NCI-H2196 treated with DMSO at 0.1 percent for 48 hours (cell line): ENCODE results near the gene TMX3.

Experiments
- DNase-seq: peaks from one replicate; lab custom pipeline; 2025; ENCODE audit not compliant: unreplicated experiment; lab: John Stamatoyannopoulos, UW

The TMX3 gene

DNA sequence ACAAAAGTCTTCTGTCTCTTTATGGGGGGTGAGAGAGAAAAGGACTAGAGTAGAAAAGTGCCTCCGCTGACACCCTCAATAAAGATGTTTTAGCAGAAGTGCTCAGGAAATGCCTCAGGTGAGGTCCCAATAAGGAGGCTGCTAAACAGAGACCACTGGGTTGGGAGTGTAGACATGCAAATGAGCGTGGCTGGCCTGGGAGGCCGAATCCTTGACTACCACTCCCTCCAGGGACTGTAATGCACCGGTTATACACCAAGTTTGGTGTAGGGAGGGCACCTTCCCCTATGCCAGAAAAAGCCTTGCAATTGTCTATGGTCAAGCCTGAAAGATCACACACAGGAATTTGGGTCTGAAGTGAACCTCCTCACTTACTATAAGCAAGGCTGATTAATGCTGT lies 1.8 kb downstream of the TMX3 start:
- DNase-seq, result no peak

DNA sequence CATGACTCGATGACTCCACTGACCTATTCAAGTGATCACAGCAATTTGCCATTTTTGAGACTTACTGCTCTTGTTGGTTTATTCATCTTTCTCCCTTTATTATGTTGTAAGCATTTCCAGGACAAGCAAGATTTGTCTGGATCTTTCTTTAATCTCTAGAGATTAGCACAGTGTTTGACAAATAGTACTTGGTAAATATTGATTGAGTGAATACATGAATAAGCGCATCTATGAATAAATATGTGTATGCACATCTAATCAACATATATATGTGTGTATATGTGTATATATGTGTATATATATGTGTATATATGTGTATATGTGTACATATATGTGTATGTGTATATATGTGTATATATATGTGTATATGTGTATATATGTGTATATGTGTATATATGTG lies 7.3 kb downstream of the TMX3 start:
- DNase-seq, result no peak

DNA sequence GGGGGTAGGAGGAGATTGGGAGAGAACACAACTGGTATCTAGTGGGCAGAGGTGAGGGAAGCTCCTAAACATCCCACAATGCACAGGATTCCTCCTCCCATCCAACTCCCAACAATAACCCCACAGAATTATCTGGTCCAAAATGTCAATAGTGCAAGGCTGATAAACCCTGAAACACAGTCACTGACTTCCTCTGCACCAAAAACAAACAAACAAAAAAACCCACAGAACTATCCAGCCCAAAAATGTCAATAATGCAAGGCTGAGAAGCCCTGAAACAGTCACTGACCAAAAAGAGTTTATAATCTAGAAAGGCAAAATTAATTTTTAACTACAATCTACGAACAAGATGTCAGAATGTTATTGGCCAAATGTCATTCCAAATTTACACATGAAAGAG lies 9.8 kb downstream of the TMX3 start:
- no peak for DNase-seq

DNA sequence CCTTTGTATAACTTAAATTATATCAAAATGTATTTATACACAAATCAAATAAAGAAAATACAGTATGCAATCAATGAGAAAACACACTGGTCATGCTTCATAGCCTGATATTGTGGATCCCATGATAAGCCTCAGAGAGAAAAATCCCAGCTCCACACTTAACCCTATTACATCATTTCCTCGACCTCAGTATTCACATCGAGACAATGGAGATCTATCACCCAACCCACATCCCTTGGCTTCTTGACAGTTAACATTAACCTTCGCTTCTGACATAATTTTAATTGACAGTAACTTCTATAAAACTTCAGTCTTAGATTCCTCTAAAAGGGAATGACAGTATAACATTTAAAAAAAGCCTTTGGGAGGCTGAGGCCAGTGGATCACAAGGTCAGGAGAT lies 11.6 kb downstream of the TMX3 start:
- no peak for DNase-seq

DNA sequence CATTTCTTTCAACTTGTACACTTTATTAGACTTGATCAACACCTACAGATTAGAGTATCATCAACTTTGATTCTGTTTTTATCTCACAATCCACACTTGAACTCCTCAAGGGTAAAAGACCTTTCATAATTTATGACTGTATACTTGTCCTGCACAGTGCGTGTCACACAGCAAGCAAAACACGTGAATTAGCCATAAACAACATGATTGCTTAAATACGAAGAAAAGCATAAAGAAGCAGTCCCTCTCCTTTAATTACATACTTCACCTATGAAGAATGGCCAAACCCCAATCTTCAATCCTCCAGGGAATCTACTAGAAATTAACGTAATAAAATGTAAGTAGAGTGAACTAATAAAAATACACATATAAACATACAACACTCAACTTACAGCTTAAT lies 13.6 kb downstream of the TMX3 start:
- no peak for DNase-seq

DNA sequence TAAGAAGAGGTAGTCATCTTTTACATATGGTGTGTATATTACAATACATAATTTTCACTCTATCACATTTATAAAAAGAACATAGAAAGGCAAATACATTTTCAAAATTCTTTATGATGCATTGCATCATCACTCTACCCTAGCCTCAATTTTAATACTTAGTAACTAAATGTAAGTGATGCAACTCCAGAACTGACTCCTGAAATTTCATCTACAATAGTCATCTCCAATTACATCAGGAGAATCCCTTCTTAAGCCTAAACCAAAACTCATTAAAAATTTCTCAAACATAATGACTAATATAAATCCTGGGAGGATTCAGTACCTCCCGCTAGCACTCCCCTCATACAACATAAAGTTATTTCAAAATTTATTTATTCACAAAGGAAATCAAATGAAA lies 15.9 kb downstream of the TMX3 start:
- no peak for DNase-seq

DNA sequence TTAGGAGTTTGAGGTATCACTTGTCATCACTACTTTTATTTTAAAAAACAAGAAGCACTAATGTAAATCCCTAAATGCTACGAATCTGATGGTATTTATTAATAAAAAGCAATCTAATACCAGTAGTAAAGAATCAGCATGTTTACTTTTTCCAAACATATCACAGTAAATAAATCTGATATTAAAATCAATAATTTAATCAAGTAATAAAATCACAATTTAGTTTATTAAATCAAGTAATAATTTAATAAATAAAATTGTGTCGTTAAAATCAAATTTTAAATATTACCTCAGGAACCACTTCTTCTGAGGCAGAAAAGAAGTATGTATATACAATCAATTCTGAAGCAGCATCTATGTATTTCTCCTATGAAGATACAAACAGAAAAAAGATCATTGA lies 18.0 kb downstream of the TMX3 start:
- DNase-seq, result no peak

DNA sequence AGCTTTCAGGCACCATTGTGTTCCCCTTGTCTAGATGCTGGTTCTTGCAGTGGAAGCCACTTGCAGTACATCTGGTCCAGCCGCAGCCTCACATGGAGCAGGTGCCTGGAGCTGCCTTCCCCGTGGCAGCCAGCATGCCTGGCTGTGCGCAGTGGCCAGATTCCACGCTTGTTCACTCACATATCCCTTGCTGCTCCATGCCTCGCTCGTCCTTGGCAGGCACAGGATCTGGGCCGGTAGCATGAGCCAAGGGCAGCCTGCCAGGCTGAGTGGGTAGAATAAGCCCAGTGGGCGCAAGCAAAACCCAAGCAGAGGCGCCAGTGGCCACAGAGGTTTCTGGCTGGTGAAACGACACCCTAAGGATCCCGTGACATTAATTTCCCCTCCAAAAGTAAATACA lies 20.6 kb downstream of the TMX3 start:
- DNase-seq, result no peak

DNA sequence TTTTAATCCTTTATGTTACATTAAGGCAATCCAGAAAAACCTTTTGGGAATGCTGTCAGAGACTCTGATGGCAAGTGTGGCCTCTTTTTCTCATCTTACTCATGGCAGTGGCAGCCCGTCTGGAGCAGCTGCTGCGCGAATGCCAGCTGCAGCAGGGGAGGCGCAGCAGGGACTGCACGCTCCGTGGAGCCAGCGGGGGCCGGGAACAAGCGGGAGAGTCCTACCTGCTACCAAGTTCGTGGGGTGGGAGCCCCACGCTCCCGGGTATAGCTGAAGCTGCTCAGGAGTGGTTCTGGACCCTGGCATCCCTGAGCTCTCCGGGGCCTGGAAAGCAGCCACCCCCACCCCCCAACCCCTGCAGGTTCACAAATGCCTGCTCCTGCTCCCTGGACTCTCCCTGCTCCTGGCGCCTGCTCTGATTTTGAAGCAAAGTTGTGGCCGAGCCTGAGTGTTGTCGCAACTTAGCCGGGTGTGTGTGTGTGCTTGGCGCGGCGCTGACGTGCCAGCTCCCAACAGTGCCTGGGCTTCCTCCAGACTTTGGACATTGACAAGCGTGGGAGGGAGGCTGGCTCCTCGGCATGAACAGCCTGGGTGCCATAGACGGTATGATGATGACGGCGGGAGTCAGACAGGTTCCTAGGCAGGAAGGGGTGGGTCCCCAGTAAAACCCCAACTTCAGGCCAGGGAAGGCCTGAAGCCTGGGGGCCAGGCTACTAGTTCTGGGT lies 21.7 kb downstream of the TMX3 start:
- no peak for DNase-seq

DNA sequence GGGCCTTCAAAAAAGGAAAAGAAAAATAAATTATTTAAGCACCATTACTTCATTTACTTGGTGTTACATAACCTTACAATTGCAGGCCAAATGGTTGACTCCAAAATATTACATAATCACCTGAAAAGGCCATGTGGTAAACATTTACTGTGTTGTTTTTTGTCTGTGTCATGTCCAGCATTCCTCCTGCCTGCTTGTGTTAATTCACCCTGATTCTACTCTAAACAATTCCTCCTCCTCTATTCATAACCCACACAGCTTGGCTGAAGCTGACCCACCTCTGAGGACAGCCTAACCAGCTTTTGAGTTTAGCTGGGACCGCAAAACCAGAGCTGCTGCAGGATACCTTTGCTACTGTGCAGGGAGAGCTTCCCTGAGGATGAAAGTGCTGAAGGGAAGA lies 35.4 kb downstream of the TMX3 start:
- DNase-seq, result no peak

DNA sequence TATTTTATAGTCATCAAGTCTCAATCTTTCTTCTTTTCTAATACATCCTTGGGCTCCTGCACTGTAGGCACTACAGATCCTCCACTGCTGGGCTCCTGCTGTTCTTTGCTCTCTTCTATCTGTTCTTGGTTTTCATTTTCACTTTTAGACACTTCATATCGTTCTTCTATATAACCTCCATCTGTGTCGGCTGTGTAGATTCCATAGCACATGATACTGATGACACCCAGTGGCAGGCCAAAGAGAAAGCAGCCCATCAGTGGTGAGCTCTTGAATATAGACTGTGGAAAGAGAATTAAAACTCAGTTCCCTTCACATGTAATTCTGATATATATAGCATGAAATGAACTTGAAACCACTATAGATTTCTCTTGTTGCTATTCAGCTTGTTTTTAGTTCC lies 38.0 kb downstream of the TMX3 start:
- DNase-seq, result no peak

DNA sequence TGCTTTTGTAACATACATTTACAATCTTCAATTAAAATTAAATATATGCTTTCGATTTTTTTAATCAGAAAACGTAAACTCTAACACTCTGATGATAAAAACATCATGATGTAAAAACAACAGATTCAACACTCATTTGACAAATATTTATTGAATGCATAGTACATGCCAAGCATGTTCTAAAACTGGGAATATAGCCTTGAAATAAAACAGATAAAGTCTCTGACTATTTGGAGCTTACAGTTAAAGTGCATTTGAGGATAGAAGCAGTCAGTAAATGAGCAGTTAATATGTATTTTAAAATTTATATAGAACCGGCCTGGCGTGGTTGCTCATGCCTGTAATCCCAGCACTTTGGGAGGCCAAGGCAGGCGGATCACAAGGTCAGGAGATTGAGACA lies 47.8 kb downstream of the TMX3 start:
- DNase-seq, result no peak

DNA sequence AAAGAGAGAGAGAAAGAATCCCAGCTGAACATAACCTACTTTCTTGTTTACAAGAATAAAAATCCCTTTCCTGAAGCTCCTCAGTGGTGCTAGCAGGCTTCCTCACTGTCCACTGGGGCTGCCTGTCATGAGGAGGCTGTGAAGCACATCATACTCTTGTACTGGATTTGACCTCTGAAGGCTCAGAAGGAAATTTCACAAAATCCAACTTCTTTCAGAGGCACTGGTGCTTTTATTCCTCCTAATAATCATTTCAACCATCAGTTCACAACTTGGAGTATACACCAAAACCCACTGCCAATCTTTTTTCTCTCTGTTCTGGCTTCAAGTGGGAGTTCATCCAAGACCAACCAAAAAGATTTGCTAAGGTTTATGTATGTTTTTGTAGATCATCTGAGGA lies 48.5 kb downstream of the TMX3 start:
- no peak for DNase-seq

DNA sequence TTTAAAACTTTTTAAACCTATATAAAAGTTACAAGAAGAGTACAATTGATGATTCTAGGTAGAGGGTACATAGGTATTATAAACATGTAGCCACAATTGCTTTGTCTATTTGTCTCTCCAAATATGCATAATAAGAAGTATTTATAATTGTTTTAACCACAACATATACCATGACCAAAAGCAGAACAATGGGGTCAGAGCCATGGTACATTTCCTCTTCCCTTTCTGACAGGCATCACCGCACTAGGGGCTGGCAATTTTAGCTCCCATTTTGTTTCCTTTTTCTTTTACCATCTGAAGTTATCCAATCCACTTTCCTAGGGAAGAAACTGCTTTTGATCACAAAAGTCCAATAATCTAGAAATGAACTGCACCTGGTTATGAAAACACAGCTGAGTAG lies 49.3 kb downstream of the TMX3 start:
- DNase-seq, result no peak

DNA sequence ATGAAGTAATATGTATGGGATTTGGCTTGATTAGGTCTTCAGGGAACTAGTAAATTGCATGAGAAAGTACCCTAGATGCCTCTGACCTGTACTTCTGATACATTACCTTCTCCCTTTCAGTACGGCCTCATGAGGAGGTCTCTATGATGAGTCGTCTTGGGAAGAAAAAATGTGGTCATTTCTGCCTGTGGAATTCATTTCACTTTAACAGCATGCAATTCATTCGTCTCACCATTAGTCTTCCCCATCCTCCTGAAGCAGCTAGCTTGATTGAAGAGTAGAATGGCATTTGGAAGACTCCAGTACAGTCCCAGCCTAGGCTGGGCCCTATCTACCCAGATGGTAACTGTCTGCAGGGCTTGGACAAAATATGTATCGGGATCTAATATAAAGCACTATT lies 52.2 kb downstream of the TMX3 start:
- no peak for DNase-seq

DNA sequence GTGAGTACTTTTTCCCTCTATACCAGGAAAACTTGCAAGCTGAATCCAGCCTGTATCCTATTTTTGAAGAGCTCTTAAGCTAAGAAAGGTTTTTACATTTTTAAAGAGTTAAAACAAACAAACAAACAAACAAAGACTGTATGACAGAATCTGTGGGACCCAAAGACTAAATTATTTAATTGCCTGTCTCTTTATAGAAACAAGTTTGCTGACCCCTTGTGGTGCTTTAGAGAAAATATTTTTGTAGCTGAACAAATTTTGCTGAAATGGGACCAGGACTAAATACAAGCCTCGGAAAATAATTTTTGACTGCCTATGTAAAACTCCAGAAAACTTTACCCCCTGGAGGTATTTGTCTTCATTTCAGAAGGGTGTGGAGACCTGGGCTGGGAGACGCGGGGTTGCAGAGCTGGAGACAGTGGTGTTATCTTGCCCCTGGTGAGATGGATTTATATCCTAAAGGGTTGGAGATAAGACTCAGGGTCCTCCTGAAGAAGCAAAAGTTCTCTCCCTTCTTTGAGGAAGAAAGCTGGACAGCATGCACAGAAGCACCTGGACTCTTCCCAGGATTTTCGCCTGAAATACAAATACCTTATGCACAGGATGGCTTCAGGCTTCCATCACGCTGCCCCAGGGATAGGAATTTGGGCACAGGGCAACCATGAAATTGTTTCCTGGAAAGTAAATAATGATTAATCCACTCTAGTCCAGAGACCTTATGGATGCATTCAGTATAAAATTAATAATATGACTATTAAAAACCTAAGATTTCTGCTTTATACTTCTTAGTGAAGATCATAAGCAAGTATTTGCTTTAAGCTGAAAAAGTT lies 54.3 kb downstream of the TMX3 start:
- DNase-seq, result peak; percentile 18

DNA sequence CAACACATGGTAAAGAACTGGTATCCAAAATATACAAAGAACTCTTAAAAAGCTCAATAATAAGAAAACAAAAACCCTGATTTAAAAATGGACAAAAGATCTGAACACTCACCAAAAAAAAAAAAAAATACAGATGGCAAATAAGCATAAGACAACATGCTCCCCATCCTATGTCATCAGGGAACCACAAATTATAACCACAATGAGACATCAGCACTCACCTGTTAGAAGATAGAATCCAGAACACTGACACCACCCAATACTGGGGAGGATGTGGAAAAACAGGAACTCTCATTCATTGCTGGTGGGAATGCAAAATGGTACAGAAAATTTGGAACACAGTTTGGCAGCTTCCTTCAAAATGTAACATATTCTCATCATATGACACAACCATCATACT lies 66.7 kb downstream of the TMX3 start:
- no peak for DNase-seq

DNA sequence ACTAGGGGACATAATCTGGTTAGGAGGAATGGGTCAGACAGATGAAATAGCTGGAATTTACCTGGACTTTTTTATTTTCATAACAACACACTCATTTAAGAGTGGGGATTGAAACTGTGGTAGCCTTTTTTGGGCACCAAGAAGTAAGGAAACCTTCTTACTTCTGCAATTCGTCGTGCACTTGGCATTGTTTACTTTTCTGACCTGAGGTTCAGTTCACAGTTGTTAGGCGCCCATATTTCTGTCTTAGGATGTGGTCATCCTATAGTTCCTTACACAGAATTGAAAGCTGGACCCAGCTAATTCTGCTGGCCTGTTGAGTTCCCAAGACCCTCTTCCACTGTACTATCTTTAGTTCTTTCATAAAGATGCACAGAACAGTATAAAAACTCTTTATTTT lies 72.9 kb downstream of the TMX3 start:
- DNase-seq, result no peak

DNA sequence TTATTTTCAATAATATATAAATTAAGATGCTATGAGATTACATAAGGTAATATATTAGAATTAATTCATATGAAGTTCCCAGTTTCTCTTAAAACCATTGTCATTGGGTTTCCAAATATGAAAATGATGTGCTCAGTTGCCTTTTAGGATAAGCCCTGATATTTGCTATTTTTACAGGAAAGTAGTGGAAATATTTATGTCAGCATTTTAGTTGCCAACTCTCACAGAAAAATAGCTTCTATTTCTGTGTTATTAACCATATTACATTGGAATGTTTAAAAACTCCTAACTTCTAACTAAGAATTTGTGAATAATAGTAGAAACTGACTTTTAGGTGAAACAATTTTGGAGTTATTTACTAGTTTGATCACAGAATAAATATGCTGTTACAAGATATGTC lies 74.0 kb downstream of the TMX3 start:
- DNase-seq, result no peak

DNA sequence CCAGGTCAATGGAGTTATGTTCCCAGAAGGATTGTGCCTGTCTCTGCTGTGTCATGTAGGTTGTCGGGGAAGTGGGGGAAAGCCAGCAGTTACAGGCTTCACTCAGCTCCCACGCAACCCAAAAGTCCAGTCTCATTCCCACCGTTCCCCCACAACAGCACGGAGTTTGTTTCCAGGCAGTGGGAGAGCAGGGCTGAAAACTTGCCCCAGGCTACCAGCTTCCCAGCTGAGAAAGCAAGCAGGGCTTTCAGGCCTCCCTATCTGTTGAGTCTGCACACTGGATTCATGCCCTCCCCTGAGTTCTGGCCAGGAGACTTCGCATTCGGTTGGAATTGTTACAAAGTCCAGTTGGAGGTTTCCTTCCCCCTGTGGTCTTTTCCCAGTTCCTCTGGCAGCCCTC lies 76.3 kb downstream of the TMX3 start:
- no peak for DNase-seq

DNA sequence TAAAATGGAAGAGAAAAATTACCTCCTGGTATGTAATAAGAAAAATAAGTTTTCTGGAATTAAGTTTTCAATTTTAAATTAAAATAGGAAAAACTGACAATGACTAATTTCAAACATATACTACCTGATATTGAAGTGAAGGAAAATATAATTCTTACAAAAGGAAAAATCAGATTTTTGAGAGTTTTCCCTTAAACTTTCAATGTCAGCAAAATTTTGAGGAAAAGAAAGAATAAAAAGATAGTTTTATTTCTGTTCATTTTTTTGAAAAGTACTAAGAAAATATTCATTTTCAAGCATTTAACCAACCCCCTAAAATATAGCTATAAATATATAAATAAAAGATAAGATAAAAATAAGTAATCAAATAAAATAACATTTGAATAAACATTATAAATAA lies 87.1 kb downstream of the TMX3 start:
- no peak for DNase-seq
